Stimulated activated CD8-positive, alpha-beta memory T cell treated with anti-CD3 and anti-CD28 coated beads, Interleukin-7, amount 100 ng/mL, for 48 hours (primary cell): ENCODE results near the gene LRFN4.
"Not testable (repeated sequence)": the region's sequence is repeated elsewhere in the genome, so short reads cannot be mapped to it uniquely, and the experiment has no call there.

Experiments used
- DNase-seq, 2 donors: peaks; one replicate each; pipeline ENCODE4 v3.0.0-alpha.2; 2020; ENCODE audit warnings: low read depth in 1 of 2; ENCODE audit errors: extremely low read depth in 1 of 2

The LRFN4 gene

GRCh38 chr11:66856496-66857233 is at the start of gene LRFN4:
LRFN4 (plus strand) TSS chr11:66857064; CDS start chr11:66857745, 681 bp downstream.
- DNase-seq: no peak

GRCh38 chr11:66809592-66809991 is 47.3 kb upstream of the LRFN4 start:
- DNase-seq: no peak

DNA sequence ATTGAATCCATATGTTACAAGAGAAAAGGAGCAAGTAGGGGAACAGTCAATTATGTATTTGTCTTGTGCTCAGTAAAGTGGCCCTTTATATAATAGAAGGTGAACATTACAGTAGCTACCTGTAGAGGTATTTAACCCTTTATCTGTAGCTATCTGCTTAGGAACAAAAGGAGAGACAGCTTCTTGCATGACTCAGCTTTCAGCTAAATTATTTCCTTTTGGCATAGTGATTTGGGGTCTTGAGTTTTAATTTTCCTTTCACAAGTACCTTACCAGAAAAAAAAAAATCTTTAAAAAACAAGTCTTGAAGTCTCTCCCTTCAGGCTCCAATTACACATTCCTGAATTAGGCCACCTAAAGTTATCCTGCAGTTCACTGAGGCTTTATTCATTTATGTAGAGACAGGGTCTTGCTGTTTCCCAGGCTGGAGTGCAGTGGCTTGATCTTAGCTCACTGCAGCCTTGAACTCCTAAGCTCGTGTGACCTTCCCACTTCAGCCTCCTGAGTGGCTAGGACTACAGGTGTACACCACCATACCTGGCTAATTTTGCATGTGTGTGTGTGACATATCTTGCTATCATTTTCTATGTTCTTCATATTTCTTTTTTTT is 46.2 kb upstream of the LRFN4 start:
- no peak for DNase-seq

- no peak for DNase-seq
Observed at GRCh38 chr11:66814678-66815077, 42.2 kb upstream of the LRFN4 start.

GRCh38 chr11:66815646-66816045 is 41.2 kb upstream of the LRFN4 start:
- no peak for DNase-seq

DNA sequence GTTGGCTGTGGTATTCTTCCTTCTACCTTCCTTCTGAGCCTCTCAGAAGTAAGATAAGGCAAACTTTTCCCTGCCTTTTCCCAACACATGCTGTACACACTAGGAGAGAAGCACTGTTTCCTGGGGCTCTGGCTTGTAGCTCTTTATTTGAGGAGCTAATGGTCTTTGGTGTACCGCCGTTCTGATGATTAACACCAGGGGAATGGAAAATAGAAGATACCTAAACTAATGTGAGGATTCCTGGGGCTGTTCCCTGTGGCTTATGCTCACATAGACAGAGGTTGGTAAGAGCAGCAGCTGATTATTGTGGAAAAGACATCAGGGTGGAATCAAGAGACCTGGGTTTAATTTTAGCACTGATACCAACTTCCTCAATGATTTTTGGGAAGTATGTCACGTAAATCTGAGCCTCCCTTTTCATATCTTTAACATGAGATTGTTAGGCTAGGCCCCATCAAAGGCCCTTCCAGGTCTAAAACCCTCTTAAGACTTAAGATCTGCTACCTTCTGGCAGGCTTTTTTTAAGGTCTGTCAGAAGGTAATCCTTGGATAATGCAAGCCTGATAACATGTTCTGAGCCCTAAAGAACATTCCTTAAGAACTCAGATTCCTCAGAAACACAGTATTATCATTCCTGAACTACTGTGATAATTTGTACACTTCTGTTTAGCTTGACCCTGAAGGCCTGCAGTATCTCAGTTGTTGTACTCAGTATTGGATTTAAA is 38.5 kb upstream of the LRFN4 start:
- DNase-seq: no peak

DNA sequence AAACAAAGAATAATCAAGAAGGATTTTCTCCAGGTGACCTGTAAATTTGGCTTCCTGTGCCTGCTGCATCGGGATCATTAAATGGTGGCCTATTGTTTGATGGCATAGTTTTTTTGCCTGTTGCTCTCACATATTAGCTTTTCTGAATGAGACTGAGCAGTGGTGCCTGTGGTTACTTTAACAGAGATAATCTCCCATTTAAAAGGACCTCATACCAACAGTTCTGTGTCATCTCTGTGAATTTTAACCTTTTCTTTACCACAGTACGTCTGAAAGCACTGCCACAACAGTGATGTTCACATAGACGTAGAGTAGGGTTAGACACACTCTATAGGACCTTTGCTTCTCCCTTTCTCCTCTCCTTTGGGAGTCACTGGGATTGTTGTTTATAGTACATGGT is 36.5 kb upstream of the LRFN4 start:
- DNase-seq: no peak

DNA sequence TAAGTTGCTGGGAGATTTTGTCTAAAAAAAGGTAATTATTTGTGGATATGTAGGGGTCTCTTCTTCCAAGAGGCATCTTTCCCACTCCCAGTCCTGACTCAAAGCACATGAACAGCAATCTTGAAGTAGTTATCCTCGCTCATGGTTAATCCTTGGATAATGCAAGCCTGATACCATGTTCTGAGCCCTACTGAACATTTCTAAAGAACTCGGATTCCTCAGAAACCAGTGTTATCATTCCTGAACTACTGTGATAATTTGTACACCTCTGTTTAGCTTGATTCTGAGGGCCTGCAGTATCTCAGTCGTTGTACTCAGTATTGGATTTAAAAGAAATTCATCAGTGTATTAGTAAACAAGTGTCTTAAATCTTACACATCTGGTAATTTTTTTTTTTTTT is 36.0 kb upstream of the LRFN4 start:
- DNase-seq: no peak

DNA sequence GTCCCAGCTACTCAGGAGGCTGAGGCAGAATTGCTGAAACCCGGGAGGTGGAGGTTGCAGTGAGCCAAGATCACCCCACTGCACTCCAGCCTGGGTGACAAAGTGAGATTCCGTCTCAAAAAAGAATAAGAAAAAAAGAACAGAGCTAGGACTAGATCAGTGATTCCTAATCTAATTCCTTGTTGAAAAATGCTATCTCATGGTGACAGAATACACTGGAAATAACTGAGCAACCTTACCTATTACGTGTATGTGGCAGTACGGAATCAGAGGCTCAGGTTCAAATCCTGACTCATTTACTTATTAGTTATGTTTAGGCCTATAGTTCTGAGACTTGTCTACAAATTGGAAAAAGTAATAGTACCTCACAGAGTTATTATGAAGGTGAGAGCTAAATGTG is 33.2 kb upstream of the LRFN4 start:
- no peak for DNase-seq

DNA sequence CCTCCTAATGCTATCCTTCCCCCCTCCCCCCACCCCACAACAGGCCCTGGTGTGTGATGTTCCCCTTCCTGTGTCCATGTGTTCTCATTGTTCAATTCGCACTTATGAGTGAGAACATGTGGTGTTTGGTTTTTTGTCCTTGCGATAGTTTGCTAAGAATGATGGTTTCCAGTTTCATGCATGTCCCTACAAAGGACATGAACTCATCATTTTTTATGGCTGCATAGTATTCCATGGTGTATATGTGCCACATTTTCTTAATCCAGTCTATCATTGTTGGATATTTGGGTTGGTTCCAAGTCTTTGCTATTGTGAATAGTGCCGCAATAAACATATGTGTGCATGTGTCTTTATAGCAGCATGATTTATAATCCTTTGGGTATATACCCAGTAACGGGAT is 32.3 kb upstream of the LRFN4 start:
- DNase-seq: not testable (repeated sequence)

- no peak for DNase-seq
Observed at GRCh38 chr11:66834539-66834845, 22.4 kb upstream of the LRFN4 start.

GRCh38 chr11:66834943-66835342 is 21.9 kb upstream of the LRFN4 start:
- DNase-seq: no peak

DNA sequence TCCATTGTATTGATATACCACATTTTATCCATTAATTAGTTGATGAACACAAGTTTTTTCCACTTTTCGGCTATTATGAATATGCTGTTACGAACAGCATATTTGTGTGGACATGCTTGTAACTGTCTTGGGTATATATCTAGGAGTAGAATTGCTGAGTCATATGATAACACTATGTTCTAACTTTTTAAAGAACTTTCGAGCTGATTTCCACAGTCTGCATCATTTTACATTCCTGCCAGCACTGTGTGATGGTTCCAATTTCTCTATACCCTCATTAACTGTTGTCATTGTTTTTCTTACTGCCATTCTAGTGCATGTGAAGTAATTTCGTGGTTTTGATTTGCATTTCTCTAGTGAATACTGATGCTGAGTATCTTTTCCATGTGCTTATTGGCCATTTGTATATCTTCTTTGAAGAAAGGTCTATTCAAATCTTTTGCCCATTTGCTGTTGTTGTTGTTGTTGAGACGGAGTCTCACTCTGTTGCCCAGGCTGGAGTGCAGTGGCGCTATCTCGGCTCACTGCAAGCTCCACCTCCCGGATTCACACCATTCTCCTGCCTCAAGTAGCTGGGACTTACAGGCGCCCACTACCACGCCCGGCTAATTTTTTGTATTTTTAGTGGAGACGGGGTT is 21.0 kb upstream of the LRFN4 start:
- no peak for DNase-seq

DNA sequence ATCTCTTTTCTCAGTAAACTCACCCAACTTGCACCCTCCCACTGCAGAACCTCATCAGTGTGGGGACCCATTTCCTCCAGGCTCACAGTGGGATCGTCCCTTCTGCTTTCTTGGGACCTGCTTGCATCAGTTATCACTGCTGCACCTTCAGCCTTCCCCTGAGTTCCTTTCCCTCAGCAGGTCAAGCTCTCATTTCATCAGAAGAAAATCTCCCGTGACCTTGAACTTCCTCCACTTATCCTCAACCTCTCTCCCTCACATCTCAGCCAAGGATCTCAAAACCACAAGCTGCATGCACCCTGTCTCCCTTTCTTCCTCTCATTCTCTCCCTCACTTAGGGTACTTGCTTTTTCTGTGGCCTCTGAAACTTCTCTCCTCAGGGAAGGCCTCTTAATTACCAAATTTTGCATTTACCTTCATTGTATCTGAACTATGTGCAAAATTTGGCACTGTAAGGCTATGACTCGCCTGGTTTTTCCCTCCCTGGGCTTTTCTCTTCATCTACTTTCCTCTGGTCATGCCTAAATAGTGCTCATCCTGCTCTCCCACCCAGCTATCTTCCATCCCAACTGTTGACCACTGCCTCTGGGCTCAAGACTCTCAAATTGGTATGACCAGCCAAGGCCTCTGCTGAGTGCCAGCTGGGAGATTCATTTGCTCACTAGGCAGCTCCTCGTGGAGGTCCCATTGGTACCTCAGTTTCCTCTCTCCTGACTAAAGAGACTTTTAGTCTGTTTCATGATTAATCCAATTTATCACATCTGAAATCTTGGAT is 16.4 kb upstream of the LRFN4 start:
- no peak for DNase-seq

DNA sequence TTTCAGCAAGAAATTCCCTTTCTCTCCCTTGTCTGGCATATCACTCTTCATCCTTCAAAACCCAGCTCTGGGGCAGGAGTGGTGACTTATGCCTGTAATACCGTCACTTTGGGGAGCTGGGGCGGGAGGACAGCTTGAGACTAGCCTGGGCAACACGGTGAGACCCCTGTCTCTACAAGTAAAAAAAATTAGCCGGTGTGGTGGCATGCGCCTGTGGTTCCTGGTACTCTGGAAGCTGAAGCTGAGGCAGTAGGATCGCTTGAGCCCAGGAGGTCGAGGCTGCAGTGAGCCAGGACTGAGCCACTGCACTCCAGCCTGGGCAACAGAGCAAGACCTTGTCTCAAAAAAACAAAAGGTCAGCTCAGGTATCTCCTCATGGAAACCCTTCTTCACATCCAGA is 15.0 kb upstream of the LRFN4 start:
- no peak for DNase-seq

GRCh38 chr11:66842501-66842895 is 14.4 kb upstream of the LRFN4 start:
- no peak for DNase-seq

- peak; percentile 73 to 84 for DNase-seq
Observed at GRCh38 chr11:66842896-66843775, 13.7 kb upstream of the LRFN4 start, which contains the start of gene RCE1. RCE1 (plus strand) TSS chr11:66843441; CDS start chr11:66843456, 15 bp downstream.

DNA sequence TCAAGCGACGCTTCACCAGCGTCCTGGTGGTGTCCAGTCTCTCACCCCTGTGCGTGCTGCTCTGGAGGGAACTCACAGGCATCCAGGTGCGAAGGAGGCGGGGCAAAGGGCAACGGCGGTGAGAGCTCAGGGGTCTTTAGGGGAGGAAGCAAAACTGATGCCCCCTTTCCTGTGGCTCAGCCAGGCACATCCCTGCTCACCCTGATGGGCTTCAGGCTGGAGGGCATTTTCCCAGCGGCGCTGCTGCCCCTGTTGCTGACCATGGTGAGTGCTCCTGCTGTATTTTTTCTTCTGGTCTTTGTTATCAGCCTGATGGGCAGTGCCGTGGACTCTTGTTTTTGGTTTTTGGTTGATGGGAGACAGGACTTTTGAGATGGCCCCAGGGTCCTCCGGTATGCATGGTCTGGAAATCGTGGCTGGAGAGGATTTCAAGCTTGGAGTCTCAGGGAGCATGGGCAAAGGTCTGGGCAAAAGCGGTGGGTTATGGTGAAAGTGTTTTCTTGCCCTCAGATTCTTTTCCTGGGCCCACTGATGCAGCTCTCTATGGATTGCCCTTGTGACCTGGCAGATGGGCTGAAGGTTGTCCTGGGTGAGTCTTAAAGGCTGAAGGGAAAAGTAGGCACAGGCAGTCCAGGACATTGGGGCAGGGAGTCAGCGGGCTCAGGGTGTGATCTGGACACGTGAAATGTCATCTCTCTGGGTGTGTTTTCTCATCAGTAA is 12.9 kb upstream of the LRFN4 start:
- DNase-seq: no peak

- no peak for DNase-seq
Observed at GRCh38 chr11:66844496-66845142, 12.2 kb upstream of the LRFN4 start.
